GM18870 (cell line): ENCODE results near the gene ASXL1.
"Not testable (repeated sequence)": the region's sequence is repeated elsewhere in the genome, so short reads cannot be mapped to it uniquely, and the experiment has no call there.

ENCODE experiments used
- ATAC-seq: cut with Tn5 transposase; IDR thresholded peaks from one replicate; pipeline ENCODE4 v1.9.1; 2021; ENCODE audit warnings: moderate library complexity; ENCODE audit not compliant: unreplicated experiment

ASXL1 gene

DNA sequence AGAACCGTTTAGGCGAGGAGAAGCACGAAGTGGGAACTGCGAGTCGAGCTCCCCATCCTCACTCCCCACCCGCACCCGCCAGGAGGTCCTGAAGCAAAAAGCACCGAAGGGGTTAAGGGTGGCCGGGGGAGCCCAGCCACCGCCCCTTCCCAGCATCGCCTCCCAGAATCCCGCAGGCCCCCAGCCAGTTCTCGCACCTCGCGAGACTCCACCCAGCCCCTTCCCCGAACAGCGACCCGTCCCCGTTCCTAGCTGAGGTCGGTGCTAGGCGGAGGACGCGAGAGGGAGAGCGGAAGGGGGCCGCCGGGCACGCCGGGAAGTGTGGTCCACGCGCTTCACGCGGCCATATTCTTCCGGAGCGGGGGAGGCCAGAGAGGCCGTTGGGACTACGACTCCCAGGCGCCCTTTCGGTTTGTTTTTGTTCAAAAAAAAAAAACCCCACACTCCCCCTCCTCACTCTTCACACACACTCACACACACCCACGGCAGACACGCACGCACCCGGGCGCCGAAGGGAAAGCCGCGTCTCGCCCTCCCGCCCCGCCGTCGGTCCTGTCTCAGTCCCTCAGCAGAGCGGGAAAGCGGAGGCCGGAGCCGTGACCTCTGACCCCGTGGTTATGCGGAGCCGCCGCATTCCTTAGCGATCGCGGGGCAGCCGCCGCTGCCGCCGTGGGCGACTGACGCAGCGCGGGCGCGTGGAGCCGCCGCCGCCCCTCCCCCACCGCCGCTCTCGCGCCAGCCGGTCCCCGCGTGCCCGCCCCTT is at the start of gene ASXL1:
Gene ASXL1, plus strand, starts transcription at position 463 of the 763 bp plus-strand sequence. CDS start 445 bp downstream, outside the sequence.
- ATAC-seq: peak; percentile 57

DNA sequence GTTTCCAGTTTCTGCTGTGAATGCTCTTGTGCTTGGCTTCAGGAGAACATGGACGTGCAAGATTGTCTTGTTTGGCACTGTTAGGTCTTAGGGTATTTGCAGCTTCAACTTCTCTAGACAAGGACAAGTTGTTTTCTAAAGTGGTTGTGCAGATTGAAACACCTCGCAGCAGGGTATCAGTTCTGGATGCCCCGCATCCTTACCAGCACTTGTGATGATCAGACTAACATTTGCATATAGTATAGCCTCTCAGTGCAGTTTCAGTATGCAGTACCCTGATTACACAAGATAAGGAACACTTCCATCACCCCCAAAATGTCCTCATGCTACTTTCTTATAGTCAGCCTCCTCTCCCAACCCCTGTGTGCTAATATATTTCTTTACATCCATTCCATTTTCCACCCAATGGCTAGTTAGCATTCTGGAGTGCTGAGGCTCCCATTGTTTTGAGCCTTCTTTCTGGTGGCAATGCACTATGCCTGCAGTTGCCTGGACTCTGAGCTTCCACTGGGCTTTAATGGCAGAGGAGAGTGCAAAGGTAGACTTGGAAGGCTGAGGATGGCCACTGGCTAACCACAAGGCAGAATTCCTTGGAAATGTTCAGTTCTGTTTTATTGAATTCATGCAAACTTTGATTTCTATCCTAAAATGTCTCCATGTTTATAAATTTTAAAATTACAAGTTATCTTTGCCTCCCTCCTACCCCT is 45.3 kb upstream of the ASXL1 start:
- ATAC-seq: no peak

DNA sequence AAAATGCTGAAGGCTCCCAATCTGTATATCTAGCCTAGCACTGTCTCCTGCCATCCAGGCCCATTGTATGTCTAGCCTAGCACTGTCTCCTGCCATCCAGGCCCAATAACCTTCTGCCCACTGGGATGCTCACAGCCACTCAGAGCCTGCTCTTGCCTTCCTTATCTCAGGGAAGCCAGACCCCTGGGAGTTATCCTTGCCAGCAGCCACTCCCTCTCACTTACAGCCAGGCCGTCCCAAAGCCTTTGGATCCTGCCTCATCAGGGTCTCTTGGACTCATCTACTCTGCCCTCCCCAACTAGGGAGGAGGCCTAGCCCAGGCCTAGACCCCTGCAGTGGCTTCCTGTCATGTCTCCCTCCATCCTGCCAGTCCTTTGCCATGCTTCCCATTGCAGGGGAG is 43.4 kb upstream of the ASXL1 start:
- no peak for ATAC-seq

DNA sequence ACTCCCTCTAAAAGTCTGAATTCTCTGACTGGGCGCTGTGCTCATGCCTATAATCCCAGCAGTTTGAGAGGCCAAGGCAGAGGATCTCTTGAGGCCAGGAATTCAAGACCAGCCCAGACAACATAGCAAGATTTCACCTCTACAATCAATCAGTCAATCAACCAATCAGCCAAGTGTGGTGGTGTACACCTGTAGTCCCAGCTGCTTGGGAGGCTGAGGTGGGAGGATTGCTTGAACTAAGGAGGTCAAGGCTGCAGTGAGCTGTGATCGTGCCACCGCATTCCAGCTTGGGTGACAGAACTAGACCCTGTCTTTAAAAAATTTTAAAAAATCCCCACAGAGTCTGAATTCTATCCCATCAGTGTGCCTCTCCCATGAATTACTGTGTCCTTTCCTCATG is 42.7 kb upstream of the ASXL1 start:
- no peak for ATAC-seq

DNA sequence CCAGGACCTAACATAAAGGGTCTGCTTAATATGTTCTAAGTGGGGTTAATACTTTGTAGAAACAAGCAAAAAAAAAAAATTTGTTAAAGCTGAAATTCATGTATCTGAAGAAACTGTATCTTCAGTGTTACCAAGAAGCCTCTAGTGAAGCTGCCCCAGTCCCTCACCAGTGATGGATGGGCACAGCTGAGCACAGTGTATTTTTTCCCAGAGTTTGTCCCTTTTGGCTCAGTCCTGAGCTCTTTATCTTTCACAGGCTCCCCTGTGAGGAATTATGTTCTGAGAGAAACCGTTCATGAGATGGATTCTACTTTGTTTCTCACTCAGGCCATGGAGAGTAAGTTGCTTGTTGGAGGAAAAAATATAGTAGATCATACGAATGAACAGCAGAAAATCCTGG is 42.2 kb upstream of the ASXL1 start:
- no peak for ATAC-seq

DNA sequence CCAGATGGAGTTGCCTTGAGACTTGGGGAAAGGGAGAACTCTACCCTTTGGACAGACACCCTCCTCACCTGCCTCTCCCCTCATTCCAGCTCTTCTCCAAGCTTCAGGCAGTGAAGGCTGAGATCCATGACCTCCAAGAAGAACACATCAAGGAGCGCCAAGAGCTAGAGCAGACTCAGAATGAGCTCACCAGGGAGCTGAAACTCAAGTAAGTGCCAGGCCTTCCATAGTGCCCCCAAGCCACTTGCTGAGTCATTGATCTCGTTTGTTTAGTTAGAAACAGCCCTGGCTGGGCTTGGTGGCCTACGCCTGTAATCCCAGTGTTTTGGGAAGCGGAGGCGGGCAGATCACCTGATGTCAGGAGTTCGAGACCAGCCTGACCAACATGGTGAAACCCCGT is 41.5 kb upstream of the ASXL1 start:
- ATAC-seq: no peak

DNA sequence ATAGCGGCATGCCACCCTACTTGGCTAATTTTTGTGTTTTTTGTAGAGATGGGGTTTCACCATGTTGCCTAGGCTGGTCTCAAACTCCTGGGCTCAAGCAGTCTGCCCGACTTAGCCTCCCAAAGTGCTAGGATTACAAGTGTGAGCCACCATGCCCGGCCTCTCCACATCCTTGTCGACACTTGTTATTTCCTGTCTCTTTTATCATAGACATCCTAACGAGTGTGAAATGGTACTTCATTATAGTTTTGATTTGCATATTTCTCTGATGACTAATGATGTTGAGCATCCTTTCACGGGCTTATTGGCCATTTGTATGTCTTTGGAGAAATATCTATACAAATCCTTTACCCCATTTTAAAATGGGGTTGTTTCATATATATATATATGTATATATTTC is 39.0 kb upstream of the ASXL1 start:
- ATAC-seq: no peak

DNA sequence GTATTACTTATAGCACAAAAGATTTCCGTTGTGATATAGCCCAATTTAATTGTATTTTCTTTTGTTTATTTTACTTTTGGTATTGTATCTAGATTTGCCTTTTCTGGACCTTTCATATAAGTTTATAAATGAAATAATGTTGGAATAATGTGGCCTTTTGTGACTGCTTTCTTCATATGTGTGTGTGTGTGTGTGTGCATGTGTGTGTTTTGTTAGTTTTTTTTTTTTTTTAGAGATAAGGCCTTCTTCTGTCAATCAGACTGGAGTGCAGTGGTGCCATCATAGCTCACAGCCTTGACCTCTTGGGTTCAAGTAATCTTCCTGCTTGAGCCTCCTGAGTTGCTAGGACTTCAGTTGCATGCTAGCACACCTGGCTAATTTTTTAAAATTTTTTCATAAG is 37.8 kb upstream of the ASXL1 start:
- ATAC-seq: no peak

DNA sequence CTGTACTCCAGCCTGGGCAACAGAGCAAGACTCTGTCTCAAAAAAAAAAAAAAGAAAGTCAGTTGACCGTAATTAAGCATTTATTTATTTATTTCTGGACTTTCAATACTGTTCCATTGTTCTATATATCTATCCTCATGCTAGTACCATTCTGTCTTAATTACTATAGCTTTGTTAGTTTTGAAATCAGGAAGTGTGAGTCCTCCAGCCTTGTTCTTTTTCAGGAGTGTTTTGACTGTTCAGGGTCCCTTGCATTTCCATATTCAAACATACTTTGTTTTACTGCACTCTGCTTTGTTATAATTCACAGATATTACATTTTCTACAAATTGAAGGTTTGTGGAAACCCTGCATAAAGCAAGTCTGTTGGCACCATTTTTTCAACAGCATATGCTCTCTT is 36.7 kb upstream of the ASXL1 start:
- no peak for ATAC-seq

DNA sequence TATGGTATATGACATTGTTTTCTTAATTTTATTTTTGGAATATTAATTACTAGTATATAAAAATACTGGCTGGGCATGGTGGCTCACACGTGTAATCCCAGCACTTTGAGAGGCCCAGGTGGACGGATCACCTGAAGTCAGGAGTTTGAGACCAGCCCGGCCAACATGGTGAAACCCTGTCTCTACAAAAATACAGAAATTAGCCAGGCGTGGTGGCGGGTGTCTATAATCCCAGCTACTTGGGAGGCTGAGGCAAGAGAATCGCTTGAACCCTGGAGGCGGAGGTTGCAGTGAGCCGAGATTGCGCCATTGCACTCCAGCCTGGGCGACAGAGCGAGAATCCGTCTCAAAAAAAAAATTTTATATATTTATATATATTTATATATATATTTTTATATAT is 35.9 kb upstream of the ASXL1 start:
- ATAC-seq: not testable (repeated sequence)

DNA sequence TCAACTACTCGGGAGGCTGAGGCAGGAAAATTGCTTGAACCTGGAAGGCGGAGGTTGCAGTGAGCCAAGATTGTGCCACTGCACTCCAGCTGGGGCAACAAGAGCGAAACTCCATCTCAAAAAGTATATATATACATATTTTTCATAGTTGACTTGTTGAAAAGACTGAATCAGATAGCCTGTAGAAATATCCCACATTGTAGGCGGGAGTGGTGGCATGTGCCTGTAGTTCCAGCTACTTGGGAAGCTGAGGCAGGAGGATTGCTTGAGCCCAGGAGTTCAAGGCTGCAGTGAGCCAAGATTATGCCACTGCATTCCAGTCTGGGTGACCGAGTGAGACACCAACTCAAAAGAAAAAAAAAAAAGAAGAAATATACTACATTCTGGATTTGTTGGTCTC is 34.4 kb upstream of the ASXL1 start:
- not testable (repeated sequence) for ATAC-seq

DNA sequence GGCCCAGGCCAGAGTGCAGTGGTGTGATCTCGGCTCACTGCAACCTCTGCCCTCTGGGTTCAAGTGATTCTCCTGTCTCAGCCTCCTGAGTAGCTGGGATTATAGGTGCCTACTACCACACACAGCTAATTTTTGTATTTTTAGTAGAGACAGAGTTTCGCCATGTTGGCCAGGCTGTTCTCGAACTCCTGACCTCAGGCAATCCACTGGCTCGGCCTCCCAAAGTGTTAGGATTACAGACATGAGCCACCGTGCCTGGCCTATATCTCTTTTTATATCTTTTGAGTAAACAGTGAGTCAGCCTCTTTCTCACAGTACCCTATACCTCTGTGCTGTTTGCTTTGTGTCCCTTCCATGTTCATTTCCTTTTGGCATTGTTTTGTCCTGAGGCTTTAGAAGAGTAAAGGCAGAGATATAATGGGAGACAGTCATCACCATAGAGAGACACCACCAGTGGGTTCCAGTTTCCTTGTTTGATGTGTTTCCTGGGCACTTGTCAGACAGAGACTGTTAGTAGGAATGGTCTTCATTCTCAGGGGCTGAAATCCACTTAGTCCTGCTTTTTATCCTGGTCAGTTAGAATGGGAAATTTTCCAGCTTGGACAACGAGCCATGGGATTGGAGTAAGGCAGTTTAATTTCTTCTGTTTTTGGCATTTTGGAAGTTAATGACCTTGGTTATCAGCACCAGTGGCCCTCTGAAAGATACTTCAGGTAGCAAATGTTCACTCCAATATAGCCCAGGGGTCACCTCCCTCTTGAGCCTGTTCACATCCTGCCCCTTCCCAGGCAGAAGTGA is 32.2 kb upstream of the ASXL1 start:
- ATAC-seq: no peak

DNA sequence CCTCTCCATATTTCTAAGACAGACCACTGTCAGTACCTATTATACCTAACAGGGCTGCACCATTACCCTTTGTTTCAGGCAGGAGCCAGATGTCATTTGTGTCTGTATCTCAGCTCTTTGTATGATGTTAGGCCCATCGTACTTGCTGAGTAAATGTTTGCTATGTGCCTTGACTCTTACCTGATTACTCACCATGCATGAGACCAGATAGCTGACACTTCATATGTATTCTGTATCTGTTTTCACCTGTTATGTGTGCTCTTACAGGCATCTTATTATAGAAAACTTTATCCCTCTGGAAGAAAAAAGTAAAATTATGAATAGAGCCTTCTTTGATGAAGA is 31.7 kb upstream of the ASXL1 start:
- no peak for ATAC-seq

DNA sequence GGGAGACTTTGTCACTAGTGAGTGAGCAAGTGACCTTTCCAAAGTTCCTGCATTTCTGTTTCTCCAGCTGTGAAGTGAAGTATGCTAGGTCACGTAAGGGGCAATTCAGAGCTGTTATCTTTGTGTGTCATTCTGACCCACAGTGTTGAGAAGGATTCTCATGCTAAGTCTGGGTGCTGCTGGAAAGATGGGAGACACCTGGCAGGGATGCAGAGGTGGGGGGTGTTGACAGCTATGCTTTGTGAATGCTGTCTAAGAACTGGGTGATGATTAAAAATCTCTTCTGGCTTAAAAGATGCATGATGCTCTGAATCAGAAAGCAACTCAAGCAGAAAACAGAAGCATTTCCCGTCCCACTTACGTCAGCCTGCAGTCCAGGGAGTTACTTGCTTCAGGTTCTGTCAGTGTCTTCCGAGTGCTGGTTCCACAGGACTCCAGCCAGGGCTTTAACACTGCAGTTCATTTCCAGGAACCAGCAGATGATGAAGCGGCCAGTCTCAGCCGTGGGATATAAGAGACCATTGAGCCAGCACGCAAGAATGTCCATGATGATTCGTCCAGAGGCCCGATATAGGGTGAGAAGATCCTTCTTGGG is 30.9 kb upstream of the ASXL1 start:
- ATAC-seq: no peak

DNA sequence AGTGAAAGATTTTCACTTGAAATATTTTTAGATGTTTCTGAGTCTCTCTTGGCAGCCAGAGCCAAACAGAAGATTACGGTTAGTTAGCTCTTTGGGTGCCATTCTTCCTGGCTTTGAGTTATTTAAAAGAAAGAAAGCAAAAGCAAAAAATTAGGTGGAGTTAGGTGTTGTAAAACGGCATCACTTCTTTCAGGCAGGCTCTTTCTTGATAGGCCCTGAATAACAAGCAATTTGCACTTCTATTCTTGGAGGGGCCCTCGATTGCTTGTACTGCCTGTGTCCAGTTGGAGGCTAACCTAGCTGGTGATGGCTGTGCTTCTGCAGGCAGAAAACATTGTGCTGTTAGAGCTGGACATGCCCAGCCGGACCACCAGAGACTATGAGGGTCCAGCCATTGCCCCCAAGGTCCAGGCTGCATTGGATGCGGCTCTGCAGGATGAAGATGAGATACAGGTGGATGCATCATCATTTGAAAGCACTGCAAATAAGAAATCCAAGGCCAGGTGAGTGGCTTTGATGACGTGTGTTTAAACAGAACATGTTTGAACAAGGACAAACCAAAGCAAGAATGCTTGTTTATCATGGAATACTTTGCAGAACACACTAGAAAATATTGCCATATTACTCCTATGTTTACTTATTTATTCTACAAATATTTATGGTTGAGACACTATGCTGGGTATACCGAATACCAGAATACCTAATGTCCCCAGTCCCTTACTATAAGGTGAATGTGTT is 28.1 kb upstream of the ASXL1 start:
- no peak for ATAC-seq

DNA sequence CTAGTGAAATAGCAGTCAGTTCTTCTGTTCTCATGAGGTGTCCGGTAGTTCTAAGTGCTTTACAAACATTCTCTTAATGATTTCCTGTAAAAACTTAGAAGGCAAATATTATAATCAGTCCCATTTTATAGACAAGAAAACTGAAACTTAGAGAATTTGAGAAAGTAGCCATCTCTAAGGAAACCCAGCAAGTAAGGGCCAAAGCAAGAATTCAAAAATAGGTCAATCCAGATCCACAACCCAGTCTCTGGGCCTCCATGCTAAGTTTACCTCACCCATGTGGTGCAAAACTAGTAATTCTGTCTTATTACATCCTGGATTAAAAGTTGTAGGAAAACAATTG is 27.6 kb upstream of the ASXL1 start:
- ATAC-seq: no peak

DNA sequence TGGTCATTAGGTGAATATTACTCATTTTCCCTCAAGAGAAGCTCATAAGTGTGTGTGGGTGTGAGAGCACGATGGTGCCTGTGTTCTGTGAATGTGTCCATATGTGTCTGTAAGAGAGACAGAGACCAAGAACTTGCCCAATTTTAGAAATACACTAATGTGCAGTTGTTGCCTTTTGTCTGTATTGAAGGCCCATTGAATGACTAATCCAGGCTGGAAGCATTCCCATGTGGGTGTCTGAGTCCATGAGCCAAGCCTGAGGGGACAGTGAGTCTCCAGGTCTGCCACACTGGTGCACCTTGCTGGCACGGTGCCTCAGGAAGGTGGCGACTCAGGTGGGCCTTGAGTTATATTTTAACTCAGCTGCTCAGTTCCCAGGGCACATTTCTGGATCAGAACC is 25.5 kb upstream of the ASXL1 start:
- no peak for ATAC-seq

DNA sequence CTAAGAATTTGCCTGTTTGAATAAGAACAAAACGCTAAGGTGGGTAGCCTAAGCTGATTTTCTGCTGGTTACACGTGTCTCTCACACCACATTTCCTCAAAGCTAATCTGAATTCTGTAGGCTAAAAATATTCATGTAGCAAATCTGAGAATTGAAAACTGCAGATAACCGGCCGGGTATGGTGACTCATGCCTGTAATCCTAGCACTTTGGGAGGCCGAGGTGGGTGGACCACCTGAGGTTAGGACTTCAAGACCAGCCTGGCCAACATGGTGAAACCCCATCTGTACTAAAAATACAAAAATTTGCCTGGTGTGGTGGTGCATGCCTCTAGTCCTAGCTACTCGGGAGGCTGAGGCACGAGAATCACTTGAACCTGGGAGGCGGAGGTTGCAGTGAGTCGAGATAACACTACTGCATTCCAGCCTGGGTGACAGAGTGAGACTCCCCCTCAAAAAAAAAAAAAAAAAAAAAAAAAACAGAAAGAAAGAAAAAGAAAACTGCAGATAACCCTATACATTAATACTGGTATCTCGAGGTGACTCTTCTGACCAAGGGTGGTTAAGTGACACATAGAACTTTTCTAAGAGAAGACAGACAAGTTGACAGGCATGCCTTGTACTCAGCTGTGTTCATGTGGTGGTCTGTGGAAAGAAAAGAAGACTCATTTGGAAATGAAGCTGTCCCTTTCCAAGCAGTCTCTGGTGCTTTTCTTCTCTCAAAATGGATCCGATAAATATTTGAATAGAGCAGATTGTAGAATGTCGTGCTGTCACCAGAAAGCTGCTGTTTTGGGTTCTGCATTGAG is 24.7 kb upstream of the ASXL1 start:
- peak; percentile 54 for ATAC-seq

DNA sequence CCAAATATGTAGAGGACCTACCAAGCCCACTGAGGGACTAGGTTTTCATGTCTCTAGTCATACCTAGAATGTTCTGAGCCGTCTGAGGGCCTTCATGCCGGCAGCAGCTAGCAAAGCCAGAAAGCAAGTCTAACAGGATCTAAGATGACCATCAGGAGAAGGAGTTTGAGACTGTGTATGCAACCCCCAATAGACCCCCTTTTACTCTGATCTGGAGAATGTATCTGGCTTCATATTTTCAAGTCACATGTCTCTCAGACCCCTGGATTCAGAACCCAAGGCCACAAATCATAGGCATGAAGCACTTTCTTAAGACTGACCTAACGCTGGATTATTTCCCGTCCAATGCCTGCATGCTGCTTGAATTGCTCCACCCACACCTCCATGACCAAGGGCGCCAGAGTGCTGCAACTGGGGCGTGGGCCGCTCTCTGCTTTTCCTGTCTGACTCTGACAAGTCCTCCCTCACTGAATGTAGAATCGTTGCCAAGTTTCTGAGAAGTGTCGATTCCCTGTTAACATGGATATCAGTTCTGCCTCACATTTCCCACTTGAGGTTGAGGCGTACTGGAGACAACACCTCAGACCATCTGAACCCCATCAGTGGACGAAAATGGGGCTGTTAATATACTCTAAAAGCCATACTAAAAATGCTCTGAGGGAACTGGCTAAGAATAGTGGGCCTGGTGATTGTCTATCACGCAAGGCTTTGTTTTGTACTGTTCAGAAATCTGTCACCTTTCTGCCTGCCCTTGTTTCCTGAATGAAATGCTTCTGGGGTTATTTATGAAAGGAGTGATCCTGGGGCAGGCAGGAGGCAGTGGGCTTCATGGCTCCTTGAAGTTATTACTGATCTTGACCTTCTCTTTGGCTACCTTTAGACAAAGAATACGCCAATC is 23.9 kb upstream of the ASXL1 start:
- ATAC-seq: peak; percentile 24
